NCI-H748 treated with DMSO at 0.1 percent for 48 hours (cell line): Measurements from ENCODE around the gene CIT.

Source experiments
- DNase-seq: peaks from one replicate; lab custom pipeline; 2025; lab: John Stamatoyannopoulos, UW

Gene CIT

DNA sequence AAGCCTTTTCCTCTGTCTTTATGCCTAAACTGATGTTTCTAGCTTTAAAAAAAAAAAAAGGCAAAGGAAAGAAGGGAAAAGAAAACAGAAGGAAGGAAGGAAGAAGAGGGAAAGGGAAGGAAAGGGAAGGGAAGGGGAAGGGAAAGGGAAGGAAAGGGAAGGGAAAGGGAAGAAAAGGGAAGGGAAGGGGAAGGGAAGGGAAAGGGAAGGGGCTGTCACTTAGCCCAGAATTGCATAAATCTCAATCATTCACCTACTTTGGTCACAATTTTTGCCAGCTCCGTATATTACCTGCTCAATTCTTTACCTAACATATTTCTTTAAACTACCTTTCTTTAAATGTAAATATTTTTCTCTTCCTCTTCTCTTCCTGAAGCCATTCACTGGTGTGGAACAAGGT lies 26.8 kb downstream of the CIT start:
- DNase-seq: no peak

DNA sequence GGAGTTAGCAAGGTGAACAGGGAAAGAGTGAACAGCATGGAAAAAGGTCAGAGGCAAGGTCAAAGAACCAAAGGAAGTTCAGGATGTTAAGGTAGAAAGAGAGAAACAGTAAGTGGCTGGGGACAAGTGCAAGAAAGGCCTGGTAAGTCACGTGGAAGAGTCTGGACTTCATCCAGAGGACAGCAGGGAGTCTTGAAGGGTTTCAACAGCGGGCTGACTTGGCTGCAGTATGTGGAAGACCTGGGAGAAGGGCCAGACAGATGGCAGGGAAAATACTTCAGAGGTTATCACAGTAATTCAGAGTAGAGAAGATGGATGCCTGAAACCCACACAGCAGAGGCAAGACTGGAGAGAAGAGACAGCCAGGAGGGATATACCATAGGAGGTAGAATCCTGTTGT lies 34.0 kb downstream of the CIT start:
- DNase-seq: no peak

DNA sequence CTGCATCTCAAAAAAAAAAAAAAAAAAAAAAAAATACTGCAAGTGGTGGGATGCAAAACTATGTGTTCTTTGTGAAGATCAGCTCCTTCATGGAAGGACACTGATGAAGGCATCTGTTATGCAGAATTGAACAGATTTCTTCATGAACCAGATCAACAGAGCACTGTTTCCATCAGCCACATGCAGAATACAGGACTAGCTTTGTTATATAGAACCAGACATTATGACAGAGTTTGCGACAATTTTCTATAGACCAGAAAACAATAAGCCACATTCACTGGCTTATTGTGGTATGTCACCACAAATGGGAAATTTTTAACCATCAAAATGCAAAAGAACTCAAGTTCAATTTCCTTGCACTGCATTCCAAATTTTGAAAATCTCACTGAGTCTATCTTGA lies 34.7 kb downstream of the CIT start:
- no peak for DNase-seq

DNA sequence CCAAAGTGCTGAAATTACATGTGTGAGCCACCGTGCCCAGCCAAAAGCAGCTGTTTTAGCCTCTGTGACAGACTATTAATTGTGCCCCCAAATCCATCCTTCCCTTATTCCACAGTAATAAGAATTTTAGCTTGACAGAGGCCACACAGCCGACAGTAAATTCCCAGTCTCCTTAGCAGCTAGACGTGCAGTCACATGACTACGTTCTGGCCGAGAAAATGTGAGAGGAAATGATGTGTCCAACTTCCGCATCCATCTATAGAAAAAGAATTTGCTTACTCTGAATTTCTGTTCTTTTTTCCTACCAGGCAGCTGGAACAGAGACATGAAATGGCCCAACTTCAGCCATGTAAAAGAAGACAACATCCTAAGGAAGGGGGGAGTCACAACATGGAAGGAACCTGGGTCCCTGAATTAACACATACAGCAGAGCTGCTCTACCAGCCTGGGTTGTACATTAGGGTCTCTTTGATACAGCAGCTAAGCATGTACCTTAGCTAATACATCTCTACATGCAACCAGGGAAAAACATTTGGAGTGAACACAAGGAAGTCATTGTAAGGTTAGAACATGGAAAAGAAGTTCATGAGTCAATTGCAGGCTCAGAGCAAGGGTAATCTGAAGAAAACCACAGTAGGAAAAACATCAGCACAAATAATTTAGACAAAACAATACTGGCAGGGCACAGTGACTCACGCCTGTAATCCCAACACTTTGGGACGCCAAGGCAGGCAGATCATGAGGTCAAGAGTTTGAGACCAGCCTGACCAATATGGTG lies 35.5 kb downstream of the CIT start:
- DNase-seq: no peak

DNA sequence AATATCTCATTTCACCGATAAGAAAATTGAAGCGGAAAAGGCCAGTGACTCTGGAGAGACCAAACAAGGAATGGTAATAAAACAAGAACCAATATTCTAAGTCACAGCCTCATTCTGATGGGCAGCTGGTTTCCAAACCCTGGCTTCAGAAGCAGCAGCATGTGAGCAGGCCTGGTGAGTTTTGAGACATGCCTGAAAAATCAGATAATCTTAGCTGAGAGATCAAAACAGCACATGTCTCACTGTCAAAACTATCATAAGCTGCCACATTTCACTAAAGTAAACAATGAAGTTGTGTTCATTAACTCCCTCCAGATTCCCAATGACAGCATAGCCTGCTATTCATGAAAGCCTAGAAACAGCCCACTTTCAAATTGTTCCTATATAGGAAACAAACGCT lies 36.5 kb downstream of the CIT start:
- no peak for DNase-seq

DNA sequence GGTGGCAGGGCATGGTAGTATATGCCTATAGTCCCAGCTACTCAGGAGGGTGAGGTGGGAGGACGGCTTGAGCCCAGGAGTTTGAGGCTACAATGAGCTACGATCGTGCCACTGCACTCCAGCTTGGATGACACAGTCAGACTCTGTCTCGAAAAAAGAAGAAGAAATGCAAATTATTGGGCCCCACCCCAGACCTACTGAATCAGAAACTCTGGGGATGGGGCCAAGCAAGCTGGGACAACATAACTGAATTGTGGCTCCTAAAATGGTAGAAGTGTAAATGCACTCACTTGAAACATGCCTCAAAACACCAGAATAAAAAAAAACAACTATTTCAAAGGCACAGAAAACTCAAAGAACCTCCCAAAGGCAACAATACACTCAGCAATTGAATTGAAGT lies 37.0 kb downstream of the CIT start:
- DNase-seq: no peak

DNA sequence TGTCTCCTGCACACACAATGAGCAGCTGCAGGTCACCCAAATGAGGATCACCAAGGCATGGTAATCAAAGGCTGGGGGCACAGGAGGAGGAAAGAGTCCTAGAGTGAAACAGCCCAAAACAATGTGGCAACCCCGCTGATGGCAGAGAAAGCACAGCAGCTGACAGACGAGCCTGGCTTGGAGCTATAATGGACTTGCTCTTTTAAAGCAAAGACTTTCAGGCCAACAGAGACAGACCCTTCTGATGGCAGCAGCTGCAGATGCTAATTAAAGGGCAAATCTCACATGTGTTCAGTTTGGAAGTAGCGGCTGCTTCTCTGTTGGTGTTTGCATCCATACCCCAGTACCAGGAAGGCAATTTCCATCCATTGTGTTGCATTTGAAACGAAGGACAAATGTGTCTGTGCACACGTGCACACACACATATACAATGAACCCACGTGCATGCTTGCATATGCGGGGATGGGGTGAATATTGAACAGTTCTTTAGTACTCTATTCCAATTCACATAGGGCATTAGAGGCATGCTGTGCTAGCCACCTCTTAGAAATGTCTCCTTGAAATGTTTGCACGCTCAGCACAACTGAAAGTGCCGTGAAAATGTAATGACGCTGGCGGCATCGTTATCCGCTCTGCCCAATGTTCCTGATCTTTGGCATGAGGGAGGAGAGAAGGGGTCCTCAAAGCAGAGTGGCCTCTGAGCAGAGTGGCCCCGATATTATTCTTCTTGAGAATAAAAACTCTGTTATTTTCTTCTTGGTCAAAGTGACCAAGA lies 38.1 kb downstream of the CIT start:
- no peak for DNase-seq

DNA sequence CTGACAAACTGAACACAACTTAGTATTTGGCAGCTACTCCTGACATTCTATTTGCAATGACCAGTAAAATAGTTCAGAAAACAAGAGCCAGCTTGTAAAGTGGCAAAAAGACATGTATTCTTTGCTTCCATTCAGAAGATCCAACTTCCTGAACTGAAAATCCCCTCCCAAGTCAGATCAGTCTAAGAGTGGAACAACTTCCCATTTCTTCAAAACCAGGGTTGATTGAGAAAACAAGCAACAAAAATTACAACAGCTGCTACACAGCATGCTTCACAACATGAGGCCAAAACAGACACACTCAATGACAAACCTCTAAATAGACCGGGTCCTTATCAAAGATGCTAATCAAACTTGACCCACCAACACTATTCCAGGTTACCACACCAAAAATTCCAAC lies 40.3 kb downstream of the CIT start:
- DNase-seq: no peak

DNA sequence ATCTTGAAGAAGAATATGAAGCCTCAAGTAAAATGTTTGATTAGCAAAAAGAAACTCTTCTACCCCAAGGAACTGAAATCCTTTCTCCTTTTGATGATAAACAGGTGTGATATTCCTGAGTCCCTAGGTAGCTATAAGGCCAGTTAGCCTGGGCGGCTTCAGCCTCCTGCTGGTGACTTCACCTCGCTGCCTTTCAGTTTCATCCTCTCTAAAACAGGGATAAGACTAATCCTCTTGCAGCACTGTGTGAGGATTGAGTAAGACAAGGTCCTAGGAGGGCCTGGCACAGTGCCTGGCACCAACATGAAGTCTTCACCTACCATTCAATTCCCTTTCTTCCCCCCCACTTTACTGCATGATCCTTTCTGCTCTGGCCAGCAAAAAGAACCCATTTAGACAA lies 42.1 kb downstream of the CIT start:
- no peak for DNase-seq

DNA sequence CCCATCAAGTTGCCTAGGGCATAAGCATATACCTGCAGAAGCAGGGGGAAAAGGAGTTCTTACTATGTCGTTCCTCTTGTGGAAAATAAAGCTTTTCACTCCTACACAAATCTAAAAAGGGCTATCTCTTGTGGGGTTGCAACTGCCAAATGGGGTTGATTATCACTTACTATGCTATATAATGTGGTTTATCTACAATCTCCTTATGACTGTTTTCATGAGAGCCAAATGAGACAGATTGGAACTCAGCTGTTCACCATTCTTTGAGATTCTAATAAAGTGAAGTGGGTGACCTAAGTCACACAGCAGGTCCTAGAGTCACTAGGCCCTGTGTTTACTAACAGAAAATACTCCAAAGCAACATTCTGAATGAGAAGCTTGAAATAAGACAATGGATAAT lies 47.7 kb downstream of the CIT start:
- DNase-seq: no peak

DNA sequence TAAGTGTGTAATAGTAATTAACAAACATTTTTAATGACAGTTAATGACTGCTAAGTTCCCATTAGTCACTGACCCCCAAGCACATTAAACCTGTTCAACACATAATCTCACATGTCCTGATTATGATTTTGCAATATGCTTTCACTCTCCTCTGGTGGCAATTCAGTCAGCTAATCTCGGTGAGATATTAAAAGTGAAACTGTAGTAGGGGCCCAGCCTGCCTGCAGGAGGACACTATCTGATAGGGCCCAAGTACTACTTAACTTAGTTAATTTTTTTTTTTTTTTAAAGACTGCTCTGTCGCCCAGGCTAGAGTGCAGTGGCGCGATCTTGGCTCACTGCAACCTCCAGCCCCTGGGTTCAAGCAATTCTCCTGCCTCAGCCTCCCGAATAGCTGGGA lies 48.8 kb downstream of the CIT start:
- no peak for DNase-seq

DNA sequence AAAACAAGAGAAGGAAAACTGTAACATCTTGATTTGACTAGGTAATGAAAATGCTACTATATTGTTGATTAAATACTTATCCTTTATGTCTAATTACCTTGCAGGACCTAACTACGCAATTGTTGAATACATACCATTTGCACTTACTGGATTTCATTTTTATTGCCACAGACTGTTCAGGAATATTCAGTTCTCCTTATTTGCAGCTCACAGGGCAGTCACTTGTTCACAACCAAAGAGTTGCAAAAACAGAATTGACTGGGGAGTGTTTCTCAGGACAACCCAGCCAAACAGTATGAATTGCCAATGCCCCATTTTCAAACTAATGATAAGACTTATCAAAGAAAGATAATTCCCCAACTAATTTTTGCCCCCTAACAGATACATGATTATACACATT lies 49.4 kb downstream of the CIT start:
- DNase-seq: no peak

DNA sequence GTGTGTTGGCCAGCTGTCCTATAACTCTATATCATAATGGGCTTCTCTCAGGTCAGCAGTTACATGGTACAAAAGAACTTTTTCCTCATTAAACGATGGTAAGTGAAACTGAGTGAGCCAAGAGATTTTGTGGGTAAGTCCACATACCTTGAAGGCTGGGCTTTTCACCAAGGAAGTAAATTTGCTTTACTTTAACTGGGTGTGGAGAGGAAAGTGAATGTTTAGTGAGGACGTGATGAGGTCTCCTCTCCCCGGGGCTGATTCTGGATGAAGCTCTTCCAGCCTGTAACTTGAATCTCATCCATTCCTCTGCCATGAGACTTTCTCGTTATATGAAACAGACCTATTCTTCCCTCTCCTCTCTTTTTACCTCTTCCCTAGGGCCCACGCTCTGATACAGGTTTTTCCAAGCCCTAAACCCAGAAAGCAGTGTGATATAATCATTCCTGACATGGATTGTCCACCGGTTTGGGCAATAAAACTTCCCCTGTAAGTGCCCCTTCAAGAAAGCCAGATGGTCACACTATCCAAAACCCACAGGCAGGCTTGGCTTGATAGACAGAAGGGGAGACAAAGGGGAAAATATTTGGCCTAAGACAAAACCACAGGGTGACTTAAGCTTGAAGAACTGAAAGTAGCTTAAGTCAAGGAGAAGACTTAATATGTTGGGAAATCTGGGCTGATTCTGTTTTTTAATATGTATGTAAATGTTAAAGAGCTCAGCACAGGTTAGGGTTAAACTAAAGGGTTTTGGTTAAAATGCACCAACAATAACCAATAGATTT lies 50.3 kb downstream of the CIT start:
- no peak for DNase-seq

DNA sequence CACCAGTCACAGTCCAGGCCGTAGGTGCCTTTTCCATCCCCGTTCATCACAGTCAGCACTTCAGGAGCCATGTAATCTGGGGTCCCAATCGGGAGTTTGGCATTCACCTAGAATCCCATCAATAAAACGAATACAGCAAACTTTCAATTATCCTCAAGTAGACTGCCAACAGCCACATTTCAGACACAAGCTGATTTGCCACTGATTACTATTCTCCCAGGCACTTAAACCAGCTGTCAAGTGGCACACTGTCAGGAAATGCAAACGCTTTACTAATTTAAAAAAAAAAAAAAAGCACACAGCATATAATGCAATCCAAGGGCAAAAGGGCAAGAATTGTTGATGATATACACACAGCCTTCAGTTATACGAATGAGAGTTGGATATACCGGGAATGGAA lies 51.9 kb downstream of the CIT start:
- DNase-seq: no peak

DNA sequence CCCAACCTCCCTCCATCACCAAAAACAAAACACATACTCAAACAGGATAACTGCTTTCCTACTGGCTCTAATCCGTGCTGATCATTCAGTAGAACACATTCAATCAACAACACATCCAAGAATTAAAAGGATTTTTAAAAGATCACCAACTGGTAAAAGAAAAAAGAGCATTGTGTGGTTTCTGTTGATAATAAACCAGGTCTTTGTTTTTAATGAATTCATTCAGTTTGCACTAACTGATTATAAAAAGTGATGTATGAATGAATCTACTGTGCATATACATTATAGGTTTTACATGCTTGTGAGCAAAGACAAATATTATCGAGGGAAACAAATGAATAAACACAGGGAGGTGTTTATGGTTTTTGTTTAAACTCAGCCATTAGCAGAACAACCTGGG lies 55.1 kb downstream of the CIT start:
- no peak for DNase-seq

DNA sequence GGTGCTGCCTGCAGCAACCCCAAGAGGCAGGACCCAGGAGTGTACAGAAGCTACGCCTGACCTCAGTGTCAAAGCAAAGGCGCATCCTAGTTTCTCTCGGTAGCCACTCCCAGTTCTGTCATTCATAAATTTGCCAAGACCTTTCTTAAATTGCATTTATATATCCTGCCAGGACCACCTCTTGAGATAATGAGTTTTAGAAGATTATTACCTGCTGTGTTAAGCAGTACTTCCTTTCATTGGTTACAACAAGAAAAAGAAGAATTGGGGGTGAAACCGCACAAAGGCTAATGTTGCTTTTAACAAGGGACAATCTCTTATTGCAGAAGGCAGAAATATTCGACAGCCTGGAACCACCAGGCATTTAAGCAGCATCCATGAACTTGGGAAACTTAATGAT lies 57.8 kb downstream of the CIT start:
- no peak for DNase-seq

DNA sequence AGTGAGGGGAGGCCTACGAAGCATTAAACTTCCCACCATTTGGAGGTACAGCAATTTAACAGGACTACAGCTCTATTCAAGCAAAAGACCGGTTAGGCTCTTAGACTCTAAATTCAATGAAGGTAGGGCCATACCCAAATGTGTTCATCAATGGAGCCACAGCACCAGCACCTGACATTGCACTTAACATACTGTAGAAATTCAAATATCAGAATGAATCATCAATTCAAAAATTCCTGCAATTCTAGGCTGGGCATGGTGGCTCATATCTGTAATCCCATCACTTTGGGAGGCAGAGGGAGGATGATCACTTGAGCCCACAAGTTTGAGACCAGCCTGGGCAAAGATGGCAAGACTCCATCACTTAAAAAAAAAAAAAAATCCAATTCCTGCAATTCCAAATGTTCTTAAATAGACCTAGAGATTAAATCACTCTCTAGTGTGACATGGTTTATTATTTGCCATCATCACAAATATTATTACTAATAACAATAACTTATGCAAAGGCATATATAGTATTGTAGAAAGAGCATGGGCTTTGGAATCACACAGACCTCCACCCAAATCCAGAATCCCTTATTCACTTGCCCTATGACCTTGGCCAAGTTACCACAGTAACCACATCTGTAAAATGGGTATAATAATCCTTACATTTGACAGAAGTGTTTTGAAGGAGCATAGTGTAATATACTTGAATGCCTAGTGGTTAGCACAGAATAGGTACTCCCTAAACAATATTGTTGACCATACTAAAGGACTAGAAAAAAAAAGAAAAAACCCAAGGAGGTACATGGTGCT lies 59.4 kb downstream of the CIT start:
- no peak for DNase-seq

DNA sequence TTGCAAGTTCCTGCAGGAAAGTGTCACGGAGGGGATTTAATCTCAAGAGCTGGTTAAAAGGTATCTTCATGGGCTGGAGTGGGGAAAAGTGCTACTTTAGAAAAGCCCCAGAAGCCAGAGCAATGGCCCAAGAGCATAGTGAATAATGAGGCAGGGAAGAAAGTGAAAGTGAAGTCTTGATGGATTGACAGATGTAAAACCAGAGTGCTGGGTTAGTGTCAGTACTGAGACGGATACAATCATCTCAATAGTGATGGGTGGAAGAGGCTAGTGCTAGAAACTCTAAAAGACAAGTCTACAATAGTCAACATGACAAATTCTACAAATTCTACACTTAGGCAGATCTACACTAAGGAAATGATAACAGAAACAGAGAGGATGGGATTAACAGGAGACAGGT lies 68.1 kb downstream of the CIT start:
- no peak for DNase-seq

DNA sequence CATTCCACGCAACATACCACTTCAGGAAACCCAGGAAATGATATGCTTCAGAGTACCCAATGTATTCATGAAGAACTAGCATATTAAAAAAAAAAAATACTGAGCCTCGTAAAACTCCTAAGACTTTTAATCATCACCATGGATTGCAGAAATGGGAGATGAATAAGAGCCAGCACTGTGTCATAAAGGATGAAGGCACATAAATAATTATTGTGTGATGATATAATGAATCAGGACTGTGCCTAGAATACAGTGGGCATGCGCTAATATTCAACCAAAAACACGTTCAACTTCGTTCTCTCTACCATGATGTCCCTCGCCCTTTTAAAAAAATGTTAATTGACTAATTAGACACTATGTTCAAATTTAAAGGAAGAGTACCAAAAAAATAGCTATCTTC lies 68.7 kb downstream of the CIT start:
- no peak for DNase-seq

DNA sequence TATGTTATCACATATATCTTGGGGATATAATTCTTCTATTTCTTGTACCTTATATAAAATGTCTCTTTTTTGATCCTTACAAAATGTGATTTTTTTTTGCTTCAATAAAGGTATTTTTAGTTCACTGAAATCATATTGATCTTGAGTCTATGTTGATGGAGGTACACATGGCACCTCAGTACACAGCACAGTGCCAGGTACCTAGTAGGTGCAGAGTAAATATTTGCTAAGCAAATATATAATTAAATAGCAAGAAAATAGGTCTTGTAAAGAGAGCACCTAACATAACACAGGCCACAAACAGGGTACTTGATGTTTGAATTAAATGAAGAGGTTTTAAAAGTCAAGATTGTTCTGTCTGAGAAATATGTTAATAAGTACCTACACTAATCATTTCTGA lies 69.7 kb downstream of the CIT start:
- peak; percentile 2 for DNase-seq

DNA sequence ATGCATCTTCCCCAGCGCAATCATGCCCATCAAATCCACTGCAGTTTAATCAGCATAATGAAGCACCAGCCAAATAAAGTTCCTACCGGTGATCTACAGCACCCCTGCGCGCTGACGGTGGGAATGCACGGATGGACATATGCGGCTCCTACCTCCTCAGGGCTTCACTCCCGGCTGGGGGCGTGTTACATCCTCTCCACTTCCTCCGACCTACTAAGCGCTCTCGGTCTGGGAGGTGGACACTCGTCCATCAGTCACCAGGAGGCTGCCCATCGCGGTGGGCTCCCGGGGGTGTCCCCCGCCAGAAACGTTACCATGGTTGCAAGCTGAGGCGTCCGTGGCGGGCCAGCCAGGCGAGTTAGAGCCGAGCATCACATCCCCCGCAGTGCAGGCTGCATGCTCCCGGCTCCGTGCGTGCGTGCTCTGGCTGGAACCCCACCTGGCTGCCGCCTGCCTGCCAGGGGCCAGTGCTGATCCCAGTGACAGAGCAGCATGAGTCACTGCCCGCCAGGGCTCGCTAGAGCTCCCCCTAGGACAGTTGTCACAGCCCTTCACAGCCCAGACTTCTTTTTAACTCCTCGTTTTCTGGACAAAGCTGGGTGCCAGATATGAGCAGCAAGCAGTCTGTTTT lies 73.0 kb downstream of the CIT start:
- DNase-seq: no peak

DNA sequence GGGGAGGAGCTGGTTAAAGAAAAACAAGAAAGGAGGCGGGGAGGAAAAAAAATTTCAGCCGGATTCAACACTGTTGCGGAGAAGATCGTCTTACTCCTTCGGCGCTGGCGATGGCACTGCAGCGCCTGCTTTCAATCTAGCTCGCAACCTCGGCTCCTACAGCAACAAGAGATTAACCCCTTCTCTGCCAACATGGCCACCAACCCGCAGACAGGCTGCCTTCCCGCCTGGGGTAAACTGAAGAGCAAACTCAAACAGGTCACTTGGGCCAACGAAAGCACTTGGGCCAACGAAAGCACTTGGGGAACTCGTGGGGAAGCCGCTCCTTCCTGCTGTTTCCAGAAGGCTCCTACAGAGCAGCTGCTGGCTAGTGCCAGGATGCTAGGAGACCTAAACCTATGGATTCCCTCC lies 73.7 kb downstream of the CIT start:
- no peak for DNase-seq
